NB4 (cell line): ENCODE measurements around the gene KCTD3.

Source experiments
- TF ChIP-seq, protein P1 (sequence below): IDR thresholded peaks from one replicate; pipeline ENCODE4 v1.5.1; 2012; ENCODE audit warnings: low read depth, low read length
- TF ChIP-seq, protein P2 (sequence below): IDR thresholded peaks from 2 replicates; pipeline ENCODE4 v1.6.1; 2011; ENCODE audit warnings: low read depth, low read length

DNA sequence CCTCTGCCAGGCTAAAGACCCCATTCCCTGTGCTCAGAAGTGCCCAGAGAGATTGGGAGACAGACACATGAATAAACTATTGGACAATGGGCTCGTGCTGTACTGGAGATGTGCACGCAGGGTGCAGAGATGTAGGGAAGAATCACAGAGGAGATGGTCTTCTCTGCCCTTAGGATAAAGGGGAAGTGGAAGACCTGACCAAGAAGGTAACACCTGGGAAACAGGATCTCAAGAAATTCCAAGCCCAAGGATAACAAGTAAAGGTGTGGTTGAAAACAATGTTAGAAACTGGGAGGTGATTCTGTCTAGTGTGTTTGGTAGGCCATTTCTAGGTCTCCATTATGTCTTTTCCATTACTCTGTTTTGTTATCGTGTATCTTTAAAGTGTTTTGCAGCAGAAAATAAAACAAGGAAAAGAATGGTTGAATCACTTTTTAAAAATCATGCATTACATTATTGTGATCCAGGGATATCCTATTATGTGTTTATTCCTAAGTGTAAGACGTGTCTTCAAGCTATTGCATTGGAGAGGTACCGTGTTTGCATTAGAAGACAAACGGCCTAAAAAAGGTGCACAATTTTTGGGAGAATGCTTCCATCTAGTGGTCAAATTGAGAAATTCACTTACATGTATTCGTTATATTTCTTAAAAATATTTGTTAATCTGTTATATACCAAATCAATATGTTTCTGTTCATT is 40.8 kb upstream of the KCTD3 start:
- TF ChIP-seq, protein P1, sequence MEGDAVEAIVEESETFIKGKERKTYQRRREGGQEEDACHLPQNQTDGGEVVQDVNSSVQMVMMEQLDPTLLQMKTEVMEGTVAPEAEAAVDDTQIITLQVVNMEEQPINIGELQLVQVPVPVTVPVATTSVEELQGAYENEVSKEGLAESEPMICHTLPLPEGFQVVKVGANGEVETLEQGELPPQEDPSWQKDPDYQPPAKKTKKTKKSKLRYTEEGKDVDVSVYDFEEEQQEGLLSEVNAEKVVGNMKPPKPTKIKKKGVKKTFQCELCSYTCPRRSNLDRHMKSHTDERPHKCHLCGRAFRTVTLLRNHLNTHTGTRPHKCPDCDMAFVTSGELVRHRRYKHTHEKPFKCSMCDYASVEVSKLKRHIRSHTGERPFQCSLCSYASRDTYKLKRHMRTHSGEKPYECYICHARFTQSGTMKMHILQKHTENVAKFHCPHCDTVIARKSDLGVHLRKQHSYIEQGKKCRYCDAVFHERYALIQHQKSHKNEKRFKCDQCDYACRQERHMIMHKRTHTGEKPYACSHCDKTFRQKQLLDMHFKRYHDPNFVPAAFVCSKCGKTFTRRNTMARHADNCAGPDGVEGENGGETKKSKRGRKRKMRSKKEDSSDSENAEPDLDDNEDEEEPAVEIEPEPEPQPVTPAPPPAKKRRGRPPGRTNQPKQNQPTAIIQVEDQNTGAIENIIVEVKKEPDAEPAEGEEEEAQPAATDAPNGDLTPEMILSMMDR = peak; percentile 3
- TF ChIP-seq, protein P2, sequence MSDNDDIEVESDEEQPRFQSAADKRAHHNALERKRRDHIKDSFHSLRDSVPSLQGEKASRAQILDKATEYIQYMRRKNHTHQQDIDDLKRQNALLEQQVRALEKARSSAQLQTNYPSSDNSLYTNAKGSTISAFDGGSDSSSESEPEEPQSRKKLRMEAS = no peak
